ENCODE measurements around the gene SPRR1B. TPM values are rescaled to one million over a fixed set of nuclear protein-coding genes. Genes with fewer than 3 reads are reported as not detected.

SPRR1B gene
- total RNA-seq, 3 donors from 2014 or later (not counting 1 experiment from before 2014, with no cell fraction given), result not detected

DNA sequence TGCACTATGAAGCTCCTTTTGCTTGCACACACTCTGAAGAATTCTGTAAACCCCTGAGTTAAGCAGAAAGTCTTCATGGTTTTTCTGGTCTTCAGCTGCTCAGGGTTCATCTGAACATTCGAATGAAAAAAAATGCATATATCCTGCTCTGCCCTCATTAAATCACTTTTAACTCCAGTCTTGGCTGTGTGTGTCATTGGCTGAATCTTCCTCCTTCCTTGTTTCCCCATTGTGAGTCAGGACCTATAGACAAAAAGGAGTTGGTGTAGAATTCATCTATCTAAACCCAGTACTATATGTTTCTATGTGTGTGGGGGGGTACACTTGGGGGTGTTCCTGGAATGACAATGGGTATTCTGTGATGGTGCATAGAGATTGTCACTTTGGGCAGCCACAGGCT lies 6.6 kb upstream of the SPRR1B start:
- H3K4me1 ChIP-seq (ENCODE audit: control insufficient read depth, insufficient read depth, low read length), result no peaks in the 10 kb centered on the region
- no peaks in the 10 kb centered on the region for H3K9me3 ChIP-seq (ENCODE audit: control insufficient read depth, insufficient read depth, low read length)
- Mint-ChIP-seq H3K4me1 (no peaks in the 10 kb centered on the region), H3K27me3 (ENCODE audit: low read depth in 2 of 2) (peaks cover 15 to 38% of the 10 kb centered on the region in 2 donors), H3K4me3 (no peak overlapping the region), H3K36me3 (no peaks in the 10 kb centered on the region), H3K9me3 (no peaks in the 10 kb centered on the region), H3K27ac (no peak overlapping the region)
- intact Hi-C loops (cut with micrococcal nuclease), result no loop called here
- TF ChIP-seq, protein P1, sequence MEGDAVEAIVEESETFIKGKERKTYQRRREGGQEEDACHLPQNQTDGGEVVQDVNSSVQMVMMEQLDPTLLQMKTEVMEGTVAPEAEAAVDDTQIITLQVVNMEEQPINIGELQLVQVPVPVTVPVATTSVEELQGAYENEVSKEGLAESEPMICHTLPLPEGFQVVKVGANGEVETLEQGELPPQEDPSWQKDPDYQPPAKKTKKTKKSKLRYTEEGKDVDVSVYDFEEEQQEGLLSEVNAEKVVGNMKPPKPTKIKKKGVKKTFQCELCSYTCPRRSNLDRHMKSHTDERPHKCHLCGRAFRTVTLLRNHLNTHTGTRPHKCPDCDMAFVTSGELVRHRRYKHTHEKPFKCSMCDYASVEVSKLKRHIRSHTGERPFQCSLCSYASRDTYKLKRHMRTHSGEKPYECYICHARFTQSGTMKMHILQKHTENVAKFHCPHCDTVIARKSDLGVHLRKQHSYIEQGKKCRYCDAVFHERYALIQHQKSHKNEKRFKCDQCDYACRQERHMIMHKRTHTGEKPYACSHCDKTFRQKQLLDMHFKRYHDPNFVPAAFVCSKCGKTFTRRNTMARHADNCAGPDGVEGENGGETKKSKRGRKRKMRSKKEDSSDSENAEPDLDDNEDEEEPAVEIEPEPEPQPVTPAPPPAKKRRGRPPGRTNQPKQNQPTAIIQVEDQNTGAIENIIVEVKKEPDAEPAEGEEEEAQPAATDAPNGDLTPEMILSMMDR (IDR thresholded peaks at IDR 0.05), result no peak
- H3K27me3 ChIP-seq (ENCODE audit: control insufficient read depth, insufficient read depth, low read length), result no peaks in the 10 kb centered on the region
- no peak overlapping the region for H3K27ac ChIP-seq (ENCODE audit: low read length)
- WGBS (ENCODE audit: insufficient coverage), result 80% methylated on average over 1 of the region's 1 CpG
- DNase-seq (no peak), ATAC-seq (no peak)
- no peak overlapping the region for H3K4me3 ChIP-seq (ENCODE audit: low read length)
- H3K36me3 ChIP-seq (ENCODE audit: control insufficient read depth, insufficient read depth, low read length), result no peaks in the 10 kb centered on the region

DNA sequence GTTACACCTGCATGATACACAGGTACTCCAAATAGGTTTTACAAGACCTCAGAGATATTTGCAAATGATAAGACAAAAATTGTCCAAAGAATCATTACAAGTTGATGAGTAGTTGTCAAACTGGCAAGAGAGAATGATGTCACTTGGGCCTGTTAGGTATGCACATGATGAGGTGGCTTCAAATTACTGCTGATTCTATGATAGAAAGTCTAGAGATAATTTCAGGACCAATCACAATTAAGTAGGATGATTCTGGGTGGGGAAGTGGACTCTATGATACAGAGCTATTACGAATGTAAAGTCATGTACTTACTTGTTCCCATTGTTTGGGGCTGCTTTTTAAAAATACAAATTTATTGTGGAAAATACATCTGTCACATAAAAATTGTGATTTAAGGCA lies 5.2 kb upstream of the SPRR1B start:
- no peaks in the 10 kb centered on the region for H3K36me3 Mint-ChIP-seq
- no peak overlapping the region for H3K4me3 ChIP-seq (ENCODE audit: low read length)
- H3K27me3 ChIP-seq (ENCODE audit: control insufficient read depth, insufficient read depth, low read length), result no peaks in the 10 kb centered on the region
- H3K4me1 ChIP-seq (ENCODE audit: control insufficient read depth, insufficient read depth, low read length), result no peaks in the 10 kb centered on the region
- DNase-seq (no peak), ATAC-seq (no peak)
- no peak overlapping the region for H3K4me3 Mint-ChIP-seq
- H3K9me3 ChIP-seq (ENCODE audit: control insufficient read depth, insufficient read depth, low read length), result no peaks in the 10 kb centered on the region
- TF ChIP-seq, protein P1 (IDR thresholded peaks at IDR 0.05), result no peak
- H3K27me3 Mint-ChIP-seq (ENCODE audit: low read depth in 2 of 2), result peaks cover 14 to 34% of the 10 kb centered on the region in 2 donors
- intact Hi-C loops (cut with micrococcal nuclease), result no loop called here
- no peak overlapping the region for H3K27ac ChIP-seq (ENCODE audit: low read length)
- no peaks in the 10 kb centered on the region for H3K4me1 Mint-ChIP-seq
- WGBS (ENCODE audit: insufficient coverage), result 63% methylated on average over 1 of the region's 1 CpG
- H3K36me3 ChIP-seq (ENCODE audit: control insufficient read depth, insufficient read depth, low read length), result no peaks in the 10 kb centered on the region
- no peaks in the 10 kb centered on the region for H3K9me3 Mint-ChIP-seq
- no peak overlapping the region for H3K27ac Mint-ChIP-seq

DNA sequence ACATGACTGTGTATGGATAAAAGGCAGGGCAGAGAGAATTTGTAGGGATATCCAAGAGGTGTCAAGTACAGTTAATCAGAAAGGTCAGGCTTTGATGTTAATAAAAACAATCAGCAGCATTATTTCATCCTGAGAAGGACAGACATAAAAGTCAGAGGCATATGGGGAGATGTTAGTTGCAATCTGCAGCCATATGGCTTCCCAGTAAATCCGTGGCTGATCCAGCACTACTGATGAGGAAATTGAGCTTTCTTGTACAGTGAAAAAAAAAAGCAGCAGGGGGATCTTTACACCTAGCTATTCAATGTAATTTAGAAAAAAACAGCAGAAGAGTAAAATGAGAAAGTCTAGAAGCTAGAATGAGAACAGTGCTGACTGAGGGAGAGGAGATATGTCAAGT lies 2.2 kb upstream of the SPRR1B start:
- Mint-ChIP-seq H3K4me3 (no peak overlapping the region), H3K27ac (no peak overlapping the region), H3K4me1 (no peaks in the 10 kb centered on the region), H3K27me3 (ENCODE audit: low read depth in 2 of 2) (peaks cover 15 to 24% of the 10 kb centered on the region in 2 donors), H3K9me3 (no peaks in the 10 kb centered on the region), H3K36me3 (no peaks in the 10 kb centered on the region)
- ATAC-seq, result no peak
- TF ChIP-seq, protein P1 (IDR thresholded peaks at IDR 0.05), result no peak
- WGBS (ENCODE audit: insufficient coverage), result 88% methylated on average over 1 of the region's 1 CpG
- intact Hi-C loops (cut with micrococcal nuclease), result no loop called here
- Histone ChIP-seq H3K27me3 (ENCODE audit: control insufficient read depth, insufficient read depth, low read length) (no peaks in the 10 kb centered on the region), H3K27ac (ENCODE audit: low read length) (no peak overlapping the region), H3K9me3 (ENCODE audit: control insufficient read depth, insufficient read depth, low read length) (no peaks in the 10 kb centered on the region), H3K4me1 (ENCODE audit: control insufficient read depth, insufficient read depth, low read length) (no peaks in the 10 kb centered on the region), H3K4me3 (ENCODE audit: low read length) (no peak overlapping the region), H3K36me3 (ENCODE audit: control insufficient read depth, insufficient read depth, low read length) (no peaks in the 10 kb centered on the region)
- no peak for DNase-seq

DNA sequence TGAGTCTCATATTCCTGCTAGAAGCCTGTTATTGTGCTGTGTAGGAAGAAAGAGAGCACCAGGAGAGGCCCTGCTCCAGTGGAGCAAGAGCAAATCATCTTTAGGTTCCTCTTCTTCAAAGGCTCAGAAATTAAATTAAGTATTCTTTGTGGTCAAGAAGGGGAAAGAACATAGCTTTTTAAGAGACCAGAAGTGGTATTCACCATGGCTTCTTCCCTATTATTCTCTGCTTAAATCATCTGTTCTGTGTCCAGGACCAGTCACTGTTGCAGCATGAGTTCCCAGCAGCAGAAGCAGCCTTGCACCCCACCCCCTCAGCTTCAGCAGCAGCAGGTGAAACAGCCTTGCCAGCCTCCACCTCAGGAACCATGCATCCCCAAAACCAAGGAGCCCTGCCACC lies 1.1 kb downstream of the SPRR1B start:
- H3K4me3 ChIP-seq (ENCODE audit: low read length), result no peak overlapping the region
- no peaks in the 10 kb centered on the region for H3K9me3 ChIP-seq (ENCODE audit: control insufficient read depth, insufficient read depth, low read length)
- H3K27ac Mint-ChIP-seq, result no peak overlapping the region
- no peaks in the 10 kb centered on the region for H3K36me3 Mint-ChIP-seq
- H3K4me1 Mint-ChIP-seq, result no peaks in the 10 kb centered on the region
- H3K4me1 ChIP-seq (ENCODE audit: control insufficient read depth, insufficient read depth, low read length), result no peaks in the 10 kb centered on the region
- no peaks in the 10 kb centered on the region for H3K9me3 Mint-ChIP-seq
- intact Hi-C loops (cut with micrococcal nuclease), result no loop called here
- H3K27me3 ChIP-seq (ENCODE audit: control insufficient read depth, insufficient read depth, low read length), result no peaks in the 10 kb centered on the region
- TF ChIP-seq, protein P1 (IDR thresholded peaks at IDR 0.05), result no peak
- H3K27ac ChIP-seq (ENCODE audit: low read length), result no peak overlapping the region
- H3K36me3 ChIP-seq (ENCODE audit: control insufficient read depth, insufficient read depth, low read length), result no peaks in the 10 kb centered on the region
- DNase-seq (no peak), ATAC-seq (no peak)
- H3K4me3 Mint-ChIP-seq, result no peak overlapping the region
- peaks cover 14 to 45% of the 10 kb centered on the region in 2 donors for H3K27me3 Mint-ChIP-seq (ENCODE audit: low read depth in 2 of 2)
